Fibroblast of mammary gland (primary cell): Measurements from ENCODE around the gene CIDEC.
A peak's percentile ranks its signal among the peaks of the same experiment; 100 is the strongest.
"Not testable (repeated sequence)": the region's sequence is repeated elsewhere in the genome, so short reads cannot be mapped to it uniquely, and the experiment has no call there.

Experiments
- DNase-seq: peaks from one replicate; pipeline ENCODE4 v3.0.0-alpha.2; 2010; ENCODE audit warnings: low read depth
- H3K4me3 ChIP-seq: 2 replicates; pipeline ENCODE4 v1.5.1; 2011; ENCODE audit warnings: low read depth, mild to moderate bottlenecking, low read length, moderate library complexity; ENCODE audit not compliant: control insufficient read depth
- TF ChIP-seq, protein P1 (sequence below): conservative IDR thresholded peaks from 2 replicates; pipeline ENCODE4 v1.5.1; 2011; ENCODE audit warnings: low read depth, low read length, inconsistent platforms; ENCODE audit not compliant: control insufficient read depth, insufficient read depth

The CIDEC gene

DNA sequence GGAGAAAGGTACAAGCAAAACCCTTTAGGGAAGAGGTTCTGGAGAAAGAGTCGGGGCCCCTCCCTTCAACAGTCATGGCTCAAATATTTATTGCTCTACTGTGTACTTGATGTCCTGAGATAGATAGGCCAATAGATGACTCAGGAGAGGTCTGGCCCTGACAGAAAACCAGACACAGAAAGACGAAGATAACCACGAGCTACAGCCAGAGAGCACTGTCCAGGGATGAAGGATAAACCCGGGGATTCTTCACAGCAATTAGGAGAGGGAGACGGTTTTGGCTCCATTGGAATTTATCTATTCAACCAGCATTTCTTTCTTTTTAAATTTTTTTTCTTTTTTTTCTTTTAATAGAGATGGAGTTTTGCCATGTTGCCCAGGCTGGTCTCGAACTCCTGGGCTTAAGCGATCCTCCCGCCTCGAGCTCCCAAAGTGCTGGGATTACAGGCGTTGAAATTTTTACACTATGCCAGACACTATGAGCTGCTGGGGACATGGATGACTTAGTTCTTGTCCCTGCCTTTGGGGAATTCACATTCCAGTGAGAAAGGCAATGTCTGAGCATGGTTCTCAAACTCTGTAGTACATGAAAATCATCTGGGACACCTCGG is 4.6 kb upstream of the CIDEC start:
- peak; percentile 96 for DNase-seq
- H3K4me3 ChIP-seq, result no peak overlapping the region
- TF ChIP-seq, protein P1, sequence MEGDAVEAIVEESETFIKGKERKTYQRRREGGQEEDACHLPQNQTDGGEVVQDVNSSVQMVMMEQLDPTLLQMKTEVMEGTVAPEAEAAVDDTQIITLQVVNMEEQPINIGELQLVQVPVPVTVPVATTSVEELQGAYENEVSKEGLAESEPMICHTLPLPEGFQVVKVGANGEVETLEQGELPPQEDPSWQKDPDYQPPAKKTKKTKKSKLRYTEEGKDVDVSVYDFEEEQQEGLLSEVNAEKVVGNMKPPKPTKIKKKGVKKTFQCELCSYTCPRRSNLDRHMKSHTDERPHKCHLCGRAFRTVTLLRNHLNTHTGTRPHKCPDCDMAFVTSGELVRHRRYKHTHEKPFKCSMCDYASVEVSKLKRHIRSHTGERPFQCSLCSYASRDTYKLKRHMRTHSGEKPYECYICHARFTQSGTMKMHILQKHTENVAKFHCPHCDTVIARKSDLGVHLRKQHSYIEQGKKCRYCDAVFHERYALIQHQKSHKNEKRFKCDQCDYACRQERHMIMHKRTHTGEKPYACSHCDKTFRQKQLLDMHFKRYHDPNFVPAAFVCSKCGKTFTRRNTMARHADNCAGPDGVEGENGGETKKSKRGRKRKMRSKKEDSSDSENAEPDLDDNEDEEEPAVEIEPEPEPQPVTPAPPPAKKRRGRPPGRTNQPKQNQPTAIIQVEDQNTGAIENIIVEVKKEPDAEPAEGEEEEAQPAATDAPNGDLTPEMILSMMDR, result no peak

DNA sequence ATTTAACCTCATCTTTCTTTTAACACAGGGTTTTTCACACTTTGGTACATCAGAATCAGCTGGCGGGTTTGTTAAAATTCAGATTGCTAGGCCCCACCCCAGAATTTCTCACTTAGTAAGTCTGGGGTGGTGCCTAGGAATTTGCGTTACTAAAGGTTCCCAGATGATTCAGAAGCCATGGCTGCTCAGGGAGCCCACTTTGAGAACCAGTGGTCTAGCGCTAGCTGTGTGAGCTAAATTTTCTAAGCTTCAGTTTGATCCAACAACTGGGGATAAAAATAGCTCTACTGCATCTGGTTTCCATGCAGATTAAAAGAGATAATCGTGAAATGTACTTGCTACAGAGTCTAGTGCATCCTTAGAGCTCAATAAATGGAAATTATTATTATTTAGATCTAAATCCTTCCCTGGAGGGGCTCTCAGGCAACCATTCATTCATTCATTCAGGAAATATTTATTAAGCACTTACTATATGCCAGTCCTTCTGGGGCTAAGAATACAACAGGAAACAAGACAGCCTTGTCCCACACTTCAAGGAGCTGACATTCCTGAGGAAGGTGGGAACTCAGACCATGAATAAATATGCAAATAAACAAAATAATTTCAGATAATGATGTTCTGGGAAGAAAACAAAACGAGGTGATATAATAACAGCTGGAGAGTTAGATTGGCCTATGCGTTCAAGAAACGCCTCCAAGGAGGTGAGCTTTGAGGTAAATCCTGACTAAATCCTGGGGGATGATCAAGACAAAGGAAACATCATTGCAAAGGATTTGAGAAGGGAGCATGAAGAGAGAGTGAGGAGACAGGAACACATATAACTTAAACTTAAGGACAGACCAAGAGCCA is 3.9 kb upstream of the CIDEC start:
- peak; percentile 91 for DNase-seq
- H3K4me3 ChIP-seq, result no peak overlapping the region
- TF ChIP-seq, protein P1, result no peak

DNA sequence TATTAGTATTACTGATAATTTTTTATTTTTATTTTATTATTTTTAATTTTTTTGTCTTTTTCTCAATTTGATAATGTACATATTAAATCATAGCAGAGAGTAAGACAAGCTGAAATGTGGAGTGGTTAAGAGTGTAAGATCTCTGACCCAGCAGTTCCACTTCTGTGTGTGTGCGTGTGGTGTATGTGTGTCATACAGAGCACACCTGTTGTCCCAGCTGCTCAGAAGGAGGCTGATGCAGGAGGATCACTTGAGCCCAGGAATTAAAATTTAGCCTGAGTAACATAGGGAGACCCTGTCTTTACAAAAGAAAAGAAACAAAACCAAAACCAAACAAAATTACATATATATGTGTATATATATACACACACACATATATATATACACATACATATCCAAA is 1.4 kb upstream of the CIDEC start:
- no peak for DNase-seq
- TF ChIP-seq, protein P1, result no peak
- no peak overlapping the region for H3K4me3 ChIP-seq

DNA sequence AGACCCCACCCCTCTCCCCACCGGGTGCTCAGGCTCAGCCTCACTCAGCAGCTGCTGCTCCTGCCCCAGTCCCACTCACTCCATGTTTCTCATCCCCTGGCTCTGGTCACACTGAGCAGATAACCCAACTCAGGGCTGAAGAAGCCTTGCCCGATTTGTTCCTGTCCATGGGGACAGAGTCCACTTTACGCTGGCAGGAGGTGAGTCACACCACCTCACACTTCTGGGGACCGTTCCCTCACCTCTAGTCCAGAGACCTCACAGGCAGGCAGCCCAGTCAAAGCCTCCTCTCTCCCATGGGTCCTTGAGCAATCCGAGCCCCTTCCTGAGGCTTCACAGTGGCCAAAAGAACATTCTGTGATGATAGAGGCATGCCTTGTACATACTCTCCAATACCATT is 1.4 kb downstream of the CIDEC start:
- H3K4me3 ChIP-seq, result no peak overlapping the region
- peak; percentile 95 for DNase-seq
- TF ChIP-seq, protein P1, result no peak

DNA sequence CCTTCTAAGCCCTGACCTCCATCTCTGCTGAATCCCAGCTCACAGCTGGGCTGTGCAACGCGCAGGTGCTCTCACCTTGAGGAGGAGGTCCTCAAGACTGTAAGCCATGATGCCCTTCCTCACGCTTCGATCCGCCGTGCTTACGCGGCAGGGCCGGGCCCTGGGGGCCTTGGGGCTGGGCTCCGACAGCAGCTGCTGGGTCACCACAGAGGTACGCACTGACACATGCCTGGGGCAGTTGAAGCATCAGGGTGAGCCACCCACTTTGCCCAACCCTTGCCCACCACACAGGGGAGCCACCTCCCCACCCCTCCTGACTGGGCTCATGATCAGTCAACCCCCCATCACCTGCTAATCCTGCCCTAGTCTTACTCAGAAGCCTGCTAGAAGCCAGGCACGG is 3.1 kb downstream of the CIDEC start:
- DNase-seq, result no peak
- TF ChIP-seq, protein P1, result no peak
- no peak overlapping the region for H3K4me3 ChIP-seq

DNA sequence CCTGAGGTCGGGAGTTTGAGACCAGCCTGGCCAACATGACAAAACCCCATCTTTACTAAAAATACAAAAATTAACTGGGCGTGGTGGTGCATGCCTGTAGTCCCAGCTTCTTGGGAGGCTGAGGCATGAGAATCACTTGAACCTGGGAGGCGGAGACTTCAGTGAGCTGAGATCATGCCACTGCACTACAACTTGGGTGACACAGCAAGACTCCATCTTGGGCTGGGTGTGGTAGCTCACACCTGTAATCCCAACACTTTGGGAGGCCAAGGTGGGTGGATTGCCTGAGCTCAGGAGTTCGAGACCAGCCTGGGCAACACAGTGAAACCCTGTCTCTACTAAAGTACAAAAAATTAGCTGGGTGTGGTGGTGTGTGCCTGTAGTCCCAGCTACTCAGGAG is 3.8 kb downstream of the CIDEC start:
- H3K4me3 ChIP-seq, DNase-seq: not testable (repeated sequence)

DNA sequence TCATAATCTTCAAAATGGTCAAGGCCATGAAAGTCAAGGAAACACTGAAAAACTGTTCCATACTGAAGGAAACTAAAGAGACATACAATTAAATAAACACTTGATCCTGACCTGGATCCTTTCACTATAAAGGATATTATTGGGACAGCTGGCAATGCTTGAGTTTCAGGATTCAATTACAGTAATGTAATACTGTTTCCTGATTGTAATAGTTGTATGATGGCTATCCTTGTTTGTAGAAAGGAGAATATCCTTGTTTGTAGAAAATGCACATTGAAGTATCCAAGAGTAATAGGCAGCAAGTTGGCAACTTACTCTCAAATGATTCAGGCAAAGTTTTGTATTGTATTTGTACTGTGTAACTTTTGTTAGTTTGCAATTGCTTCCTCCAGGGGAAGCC is 4.6 kb downstream of the CIDEC start:
- TF ChIP-seq, protein P1, result no peak
- DNase-seq, result no peak
- no peak overlapping the region for H3K4me3 ChIP-seq

DNA sequence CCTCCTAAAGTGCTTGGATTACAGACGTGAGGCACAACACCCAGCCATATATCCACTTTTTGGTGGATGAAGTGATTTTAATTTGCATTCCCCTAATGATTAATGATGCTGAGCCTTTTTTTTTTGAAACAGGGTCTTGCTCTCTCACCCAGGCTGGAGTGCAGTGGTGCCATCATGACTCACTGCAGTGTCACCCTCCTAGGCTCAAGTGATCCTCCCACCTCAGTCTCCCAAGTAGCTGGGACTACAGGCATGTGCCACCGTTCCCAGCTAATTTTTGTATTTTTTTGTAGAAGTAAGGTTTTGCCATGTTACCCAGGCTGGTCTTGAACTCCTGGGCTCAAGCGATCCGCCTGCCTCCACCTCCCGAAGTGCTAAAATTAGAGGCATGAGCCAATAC is 8.0 kb downstream of the CIDEC start:
- not testable (repeated sequence) for H3K4me3 ChIP-seq
- peak; percentile 38 for DNase-seq
